PC-3 (cell line): Measurements from ENCODE around the gene TEX9. TPM values are rescaled to one million over a fixed set of nuclear protein-coding genes. Genes with fewer than 3 reads are reported as not detected.
"Not testable (repeated sequence)": the region's sequence is repeated elsewhere in the genome, so short reads cannot be mapped to it uniquely, and the experiment has no call there.

Source experiments
- ATAC-seq: fragments of 200-7000 bp; cut with Tn5 transposase; 2 replicates; pipeline ENCODE4 v1.9.1; 2020; ENCODE audit warnings: mild to moderate bottlenecking, moderate library complexity
- BruUV-seq: library from RNA; stranded (reverse); fragments of 400-500 nt; replicated peaks from 2 replicates; lab custom pipeline; 2021; lab: Mats Ljungman, UMichigan
- CTCF ChIA-PET: fragments of 300-600 bp; sonication (Branson Sonifier 250); formaldehyde crosslinking; loops from one replicate; lab custom pipeline; 2022; ENCODE audit warnings: antibody characterized with exemption; lab: Charles Lee
- POLR2A ChIA-PET: fragments of 300-600 bp; sonication (Branson Sonifier 250); formaldehyde crosslinking; loops from one replicate; lab custom pipeline; 2022; ENCODE audit warnings: antibody characterized with exemption; ENCODE audit not compliant: unreplicated experiment; lab: Charles Lee
- DNase-seq: peaks from one replicate; pipeline ENCODE4 v3.0.0-alpha.2; 2015
- H2AFZ ChIP-seq: fragments of 300-600 bp; sonication (generic); 2 replicates; pipeline ENCODE4 v1.6.0; 2016; ENCODE audit warnings: antibody characterized with exemption, low read length
- H3F3A ChIP-seq: fragments of 300-600 bp; sonication (generic); one replicate; pipeline ENCODE4 v1.6.0; 2017; ENCODE audit warnings: antibody characterized with exemption, low read length, control low read depth, mild to moderate bottlenecking; ENCODE audit not compliant: unreplicated experiment
- H3K27ac ChIP-seq: fragments of 300-600 bp; sonication (generic); 2 replicates; pipeline ENCODE4 v1.5.1; 2016; ENCODE audit warnings: mild to moderate bottlenecking, low read length
- H3K27me3 ChIP-seq: fragments of 300-600 bp; sonication (generic); 2 replicates; pipeline ENCODE4 v1.6.1; 2016; ENCODE audit warnings: low read length, mixed read lengths
- H3K36me3 ChIP-seq: fragments of 300-600 bp; sonication (generic); 2 replicates; pipeline ENCODE4 v1.6.1; 2016; ENCODE audit warnings: low read depth, mixed run types, low read length, mixed read lengths
- H3K4me1 ChIP-seq: fragments of 300-600 bp; sonication (generic); 2 replicates; pipeline ENCODE4 v1.5.1; 2016; ENCODE audit warnings: low read length; ENCODE audit not compliant: insufficient read depth
- H3K4me2 ChIP-seq: fragments of 300-600 bp; sonication (generic); 2 replicates; pipeline ENCODE4 v1.6.0; 2016; ENCODE audit warnings: low read length
- H3K4me3 ChIP-seq: fragments of 300-600 bp; sonication (generic); 2 replicates; pipeline ENCODE4 v1.5.1; 2016; ENCODE audit warnings: mild to moderate bottlenecking, low read length, mixed read lengths
- H3K79me2 ChIP-seq: fragments of 300-600 bp; sonication (generic); 2 replicates; pipeline ENCODE4 v1.6.1; 2017; ENCODE audit warnings: low read length, mixed read lengths
- H3K9ac ChIP-seq: fragments of 300-600 bp; sonication (generic); 2 replicates; pipeline ENCODE4 v1.6.0; 2016; ENCODE audit warnings: mild to moderate bottlenecking, low read length
- H3K9me2 ChIP-seq: fragments of 300-600 bp; sonication (generic); replicated peaks from 2 replicates; pipeline ENCODE4 v1.6.1; 2016; ENCODE audit warnings: mixed run types, low read length, mixed read lengths
- H3K9me3 ChIP-seq: fragments of 300-600 bp; sonication (generic); 2 replicates; pipeline ENCODE4 v1.6.1; 2016; ENCODE audit warnings: low read length, mixed read lengths
- H4K20me1 ChIP-seq: fragments of 300-600 bp; sonication (generic); 2 replicates; pipeline ENCODE4 v1.6.1; 2016; ENCODE audit warnings: low read length, mixed read lengths
- EZH2 ChIP-seq: fragments of 300-600 bp; sonication (generic); IDR thresholded peaks from one replicate; pipeline ENCODE4 v1.6.1; 2017; ENCODE audit warnings: antibody characterized with exemption, mild to moderate bottlenecking, low read length; ENCODE audit not compliant: unreplicated experiment
- EZH2phosphoT487 ChIP-seq: fragments of 300-600 bp; sonication (generic); IDR thresholded peaks from 2 replicates; pipeline ENCODE4 v1.6.1; 2018; ENCODE audit warnings: mild to moderate bottlenecking, antibody characterized with exemption, low read length, borderline replicate concordance
- intact Hi-C: fragments of 100-400 bp; cut with micrococcal nuclease; formaldehyde crosslinking; loops from 2 replicates; pipeline ENCODE4 v1.9.0; 2023
- total RNA-seq: library from RNA; depleted of rRNA; stranded (reverse); fragments of >200 nt; gene quantifications from 2 replicates; pipeline ENCODE4 v1.2.3, GENCODE V29; 2014
- TF ChIP-seq, protein P1 (sequence below): fragments of 300-600 bp; sonication (generic); conservative IDR thresholded peaks from 2 replicates; pipeline ENCODE4 v1.5.1; 2017; ENCODE audit warnings: antibody characterized with exemption, low read depth, mild to moderate bottlenecking, low read length

TEX9 gene
- total RNA-seq, 1 experiment from 2014 or later = 3.3 TPM

DNA sequence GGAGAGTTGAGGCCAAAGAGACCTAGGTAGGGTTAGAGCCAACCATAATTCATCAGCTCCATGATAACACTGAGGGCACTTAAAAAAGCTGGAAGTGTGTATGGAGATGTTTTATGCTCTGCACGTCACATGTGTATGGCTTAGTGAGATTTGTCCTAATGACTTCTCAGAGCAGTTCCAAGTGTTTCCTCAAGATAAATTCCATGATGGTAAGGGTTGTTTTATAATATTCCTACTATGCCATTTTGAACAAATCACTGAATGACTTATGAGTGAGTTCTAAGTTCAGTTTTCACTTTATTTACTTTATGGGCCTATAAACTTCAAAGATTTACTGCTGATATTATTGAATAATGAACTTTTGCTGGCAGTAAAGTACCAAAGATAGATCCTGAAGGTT is 28.1 kb downstream of the TEX9 start:
- Histone ChIP-seq H3K36me3 (no peaks in the 10 kb centered on the region), H3K4me2 (no peak overlapping the region), H3K4me1 (no peaks in the 10 kb centered on the region), H3K79me2 (no peaks in the 10 kb centered on the region), H3K9me3 (no peaks in the 10 kb centered on the region), H3K27me3 (no peaks in the 10 kb centered on the region), H3K27ac (no peak overlapping the region), H3K9me2 (no peaks in the 10 kb centered on the region), H4K20me1 (no peaks in the 10 kb centered on the region), H3K4me3 (no peak overlapping the region), H3F3A (no peaks in the 10 kb centered on the region), H3K9ac (no peak overlapping the region), H2AFZ (no peak overlapping the region)
- TF ChIP-seq, protein P1, sequence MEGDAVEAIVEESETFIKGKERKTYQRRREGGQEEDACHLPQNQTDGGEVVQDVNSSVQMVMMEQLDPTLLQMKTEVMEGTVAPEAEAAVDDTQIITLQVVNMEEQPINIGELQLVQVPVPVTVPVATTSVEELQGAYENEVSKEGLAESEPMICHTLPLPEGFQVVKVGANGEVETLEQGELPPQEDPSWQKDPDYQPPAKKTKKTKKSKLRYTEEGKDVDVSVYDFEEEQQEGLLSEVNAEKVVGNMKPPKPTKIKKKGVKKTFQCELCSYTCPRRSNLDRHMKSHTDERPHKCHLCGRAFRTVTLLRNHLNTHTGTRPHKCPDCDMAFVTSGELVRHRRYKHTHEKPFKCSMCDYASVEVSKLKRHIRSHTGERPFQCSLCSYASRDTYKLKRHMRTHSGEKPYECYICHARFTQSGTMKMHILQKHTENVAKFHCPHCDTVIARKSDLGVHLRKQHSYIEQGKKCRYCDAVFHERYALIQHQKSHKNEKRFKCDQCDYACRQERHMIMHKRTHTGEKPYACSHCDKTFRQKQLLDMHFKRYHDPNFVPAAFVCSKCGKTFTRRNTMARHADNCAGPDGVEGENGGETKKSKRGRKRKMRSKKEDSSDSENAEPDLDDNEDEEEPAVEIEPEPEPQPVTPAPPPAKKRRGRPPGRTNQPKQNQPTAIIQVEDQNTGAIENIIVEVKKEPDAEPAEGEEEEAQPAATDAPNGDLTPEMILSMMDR = no peak
- TF ChIP-seq EZH2phosphoT487 (no peak), EZH2 (no peak)
- BruUV-seq = no TSS peak
- intact Hi-C loops = no loop called here
- no peak for ATAC-seq
- ChIA-PET CTCF (no interaction called here), POLR2A (no interaction called here)
- DNase-seq = no peak

DNA sequence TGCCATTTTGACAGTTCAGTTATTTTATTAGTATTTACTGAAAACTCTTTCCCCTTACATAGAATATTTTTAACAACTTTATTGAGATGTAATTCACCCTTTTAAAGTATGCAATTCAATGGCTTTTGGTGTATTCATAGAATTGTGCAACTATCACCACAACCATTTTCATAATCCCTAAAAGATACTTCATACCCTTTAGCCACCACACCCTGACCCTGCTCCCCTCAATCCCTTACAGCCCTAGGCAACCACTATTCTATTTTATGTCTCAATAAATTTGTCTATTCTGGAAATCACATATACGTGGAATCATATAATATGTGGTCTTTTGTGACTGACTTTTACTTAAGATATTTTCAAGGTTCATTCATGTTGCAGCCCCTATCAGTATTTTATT is 29.7 kb downstream of the TEX9 start:
- TF ChIP-seq EZH2phosphoT487 (no peak), EZH2 (no peak)
- TF ChIP-seq, protein P1 = no peak
- no peaks in the 10 kb centered on the region for H3K79me2 ChIP-seq
- intact Hi-C loops = no loop called here
- H3K4me3 ChIP-seq = no peak overlapping the region
- no peak for DNase-seq
- no peaks in the 10 kb centered on the region for H3F3A ChIP-seq
- no peaks in the 10 kb centered on the region for H3K27me3 ChIP-seq
- no peak overlapping the region for H3K9ac ChIP-seq
- no peak overlapping the region for H2AFZ ChIP-seq
- no peaks in the 10 kb centered on the region for H3K4me1 ChIP-seq
- no peaks in the 10 kb centered on the region for H3K36me3 ChIP-seq
- no peak for ATAC-seq
- H3K9me3 ChIP-seq = no peaks in the 10 kb centered on the region
- ChIA-PET CTCF (no interaction called here), POLR2A (no interaction called here)
- H4K20me1 ChIP-seq = no peaks in the 10 kb centered on the region
- no peaks in the 10 kb centered on the region for H3K9me2 ChIP-seq
- BruUV-seq = no TSS peak
- no peak overlapping the region for H3K27ac ChIP-seq
- H3K4me2 ChIP-seq = no peak overlapping the region

- POLR2A ChIA-PET, CTCF ChIA-PET, H3K4me1 ChIP-seq, H3K36me3 ChIP-seq, H3K27me3 ChIP-seq, ATAC-seq, H3K9ac ChIP-seq, H3K27ac ChIP-seq, H3K4me3 ChIP-seq, H2AFZ ChIP-seq, H3K4me2 ChIP-seq, H3K9me2 ChIP-seq, DNase-seq, BruUV-seq, H4K20me1 ChIP-seq, H3F3A ChIP-seq, intact Hi-C loops, H3K79me2 ChIP-seq, H3K9me3 ChIP-seq: not testable (repeated sequence)
Measured at GRCh38 chr15:56397325-56397724, 32.1 kb downstream of the TEX9 start.

DNA sequence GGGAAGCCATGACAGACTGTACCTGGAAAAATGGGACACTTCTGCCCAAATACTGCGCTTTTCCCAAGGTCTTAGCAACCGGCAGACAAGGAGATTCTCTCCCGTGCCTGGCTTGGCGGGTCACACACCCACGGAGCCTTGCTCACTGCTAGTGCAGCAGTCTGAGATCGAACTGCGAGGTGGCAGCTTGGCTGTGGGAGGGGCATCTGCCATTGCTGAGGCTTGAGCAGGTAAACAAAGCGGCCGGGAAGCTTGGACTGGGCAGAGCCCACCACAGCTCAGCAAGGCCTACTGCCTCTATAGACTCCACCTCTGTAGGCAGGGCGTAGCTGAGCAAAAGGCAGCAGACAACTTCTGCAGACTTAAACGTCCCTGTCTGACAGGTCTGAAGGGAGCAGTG is 34.0 kb downstream of the TEX9 start:
- H3F3A ChIP-seq, H3K79me2 ChIP-seq, CTCF ChIA-PET, H3K4me2 ChIP-seq, POLR2A ChIA-PET, DNase-seq, H3K27me3 ChIP-seq, intact Hi-C loops, ATAC-seq, H3K9ac ChIP-seq, H3K9me2 ChIP-seq, H3K27ac ChIP-seq, BruUV-seq, H2AFZ ChIP-seq, H3K9me3 ChIP-seq, H3K4me3 ChIP-seq, H4K20me1 ChIP-seq, H3K36me3 ChIP-seq, H3K4me1 ChIP-seq: not testable (repeated sequence)
